Measurements from ENCODE around the gene ZNF619. TPM values are rescaled to one million over a fixed set of nuclear protein-coding genes. Genes with fewer than 3 reads are reported as not detected.

Gene ZNF619
- total RNA-seq, 1 donor from 2014 or later, result 16.7 TPM

DNA sequence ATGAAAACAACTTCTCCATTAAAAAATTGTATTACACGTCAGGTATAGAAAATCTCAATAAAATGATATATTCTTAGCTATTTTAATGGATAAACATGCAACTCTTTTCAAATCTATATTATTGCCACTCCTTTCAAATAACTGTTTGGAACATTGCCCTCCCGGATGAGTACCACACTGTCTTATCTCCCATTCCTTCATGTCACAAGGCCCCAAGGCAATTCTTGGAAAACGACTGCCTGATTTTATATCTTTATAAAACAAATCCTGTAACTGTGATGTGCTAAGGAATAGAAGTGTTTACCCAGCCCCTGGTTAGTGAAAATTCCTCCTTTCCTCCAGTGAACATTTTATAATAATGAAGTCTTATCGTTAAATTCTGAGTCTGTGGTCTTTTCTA lies 6.2 kb upstream of the ZNF619 start:
- no peak for DNase-seq
- H3K27me3 Mint-ChIP-seq, result no peaks in the 10 kb centered on the region
- no peak overlapping the region for H3K4me3 Mint-ChIP-seq

DNA sequence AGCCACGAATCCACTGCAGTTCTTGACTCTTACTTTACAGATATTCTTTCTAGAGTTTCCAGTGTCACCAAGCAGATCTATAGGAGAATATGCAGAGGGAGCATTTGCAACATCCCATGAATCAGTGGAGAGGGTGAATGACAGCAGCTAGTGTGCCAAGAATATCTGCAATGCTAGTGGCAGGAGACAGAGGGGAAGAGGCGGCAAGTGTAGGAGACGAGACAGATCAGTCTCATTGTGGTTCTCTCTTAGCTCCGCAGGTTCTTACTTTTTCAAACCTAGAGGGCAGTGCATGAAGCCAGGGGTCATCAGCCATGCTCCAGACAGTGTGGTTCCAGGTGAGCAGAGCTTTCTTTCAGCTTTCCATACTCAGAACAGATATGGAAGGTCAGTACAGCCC lies 744 bp downstream of the ZNF619 start:
- H3K4me1 Mint-ChIP-seq, result peaks cover 27% of the 10 kb centered on the region
- H3K4me3 Mint-ChIP-seq, result peak overlapping the region; percentile 93
- H3K27me3 Mint-ChIP-seq, result no peaks in the 10 kb centered on the region
- no peaks in the 10 kb centered on the region for H3K9me3 Mint-ChIP-seq
- peak overlapping the region; percentile 94 for H3K27ac Mint-ChIP-seq
- ATAC-seq (ENCODE audit: low read depth) (no peak), DNase-seq (no peak)
- peaks cover 49% of the 10 kb centered on the region for H3K36me3 Mint-ChIP-seq (ENCODE audit: low read depth)
- intact Hi-C loops (cut with micrococcal nuclease), result loop anchor here (1.0 kb wide), 5 partner anchors 20 to 168 kb away; partner anchors contain the start of genes EIF1B, RPL14 and ZNF621
- TF ChIP-seq, protein P1, sequence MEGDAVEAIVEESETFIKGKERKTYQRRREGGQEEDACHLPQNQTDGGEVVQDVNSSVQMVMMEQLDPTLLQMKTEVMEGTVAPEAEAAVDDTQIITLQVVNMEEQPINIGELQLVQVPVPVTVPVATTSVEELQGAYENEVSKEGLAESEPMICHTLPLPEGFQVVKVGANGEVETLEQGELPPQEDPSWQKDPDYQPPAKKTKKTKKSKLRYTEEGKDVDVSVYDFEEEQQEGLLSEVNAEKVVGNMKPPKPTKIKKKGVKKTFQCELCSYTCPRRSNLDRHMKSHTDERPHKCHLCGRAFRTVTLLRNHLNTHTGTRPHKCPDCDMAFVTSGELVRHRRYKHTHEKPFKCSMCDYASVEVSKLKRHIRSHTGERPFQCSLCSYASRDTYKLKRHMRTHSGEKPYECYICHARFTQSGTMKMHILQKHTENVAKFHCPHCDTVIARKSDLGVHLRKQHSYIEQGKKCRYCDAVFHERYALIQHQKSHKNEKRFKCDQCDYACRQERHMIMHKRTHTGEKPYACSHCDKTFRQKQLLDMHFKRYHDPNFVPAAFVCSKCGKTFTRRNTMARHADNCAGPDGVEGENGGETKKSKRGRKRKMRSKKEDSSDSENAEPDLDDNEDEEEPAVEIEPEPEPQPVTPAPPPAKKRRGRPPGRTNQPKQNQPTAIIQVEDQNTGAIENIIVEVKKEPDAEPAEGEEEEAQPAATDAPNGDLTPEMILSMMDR (IDR thresholded peaks at IDR 0.05), result no peak
- ChIA-PET CTCF (no interaction called here), POLR2A (interaction anchor here (1.2 to 3.4 kb wide), 7 partner anchors 17 to 721 kb away, joined by 4 to 38 read pairs (median 7); partner anchors contain the start of genes CTNNB1, RPL14, ZNF620 and ZNF621)

More for the DNA sequence above, 6.2 kb upstream of the ZNF619 start:
- TF ChIP-seq, protein P1 (IDR thresholded peaks at IDR 0.05), result no peak
- Mint-ChIP-seq H3K4me1 (peaks cover 2% of the 10 kb centered on the region), H3K9me3 (no peaks in the 10 kb centered on the region), H3K27ac (no peak overlapping the region), H3K36me3 (ENCODE audit: low read depth) (peaks cover 15% of the 10 kb centered on the region)
- ATAC-seq (ENCODE audit: low read depth), result no peak
- POLR2A ChIA-PET, result interaction anchor here (1.0 kb wide), 1 partner anchor 14 kb away, joined by 5 read pairs; the partner anchor contains the start of gene RPL14
- CTCF ChIA-PET, result no interaction called here
- intact Hi-C loops (cut with micrococcal nuclease), result no loop called here

DNA sequence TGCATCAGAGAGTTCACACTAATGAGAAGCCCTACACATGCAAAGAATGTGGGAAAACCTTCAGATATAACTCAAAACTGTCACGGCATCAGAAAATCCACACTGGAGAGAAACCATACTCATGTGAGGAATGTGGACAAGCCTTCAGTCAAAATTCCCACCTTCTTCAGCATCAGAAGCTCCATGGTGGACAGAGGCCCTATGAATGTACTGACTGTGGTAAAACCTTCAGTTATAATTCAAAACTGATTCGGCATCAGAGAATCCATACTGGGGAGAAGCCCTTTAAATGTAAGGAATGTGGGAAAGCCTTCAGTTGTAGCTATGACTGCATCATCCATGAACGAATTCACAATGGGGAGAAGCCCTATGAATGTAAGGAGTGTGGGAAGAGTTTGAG lies 10.2 kb downstream of the ZNF619 start:
- Mint-ChIP-seq H3K27ac (no peak overlapping the region), H3K9me3 (peaks cover 20% of the 10 kb centered on the region), H3K27me3 (no peaks in the 10 kb centered on the region), H3K4me1 (no peaks in the 10 kb centered on the region), H3K4me3 (no peak overlapping the region), H3K36me3 (ENCODE audit: low read depth) (peaks cover 71% of the 10 kb centered on the region)
- CTCF ChIA-PET, result no interaction called here
- ATAC-seq (ENCODE audit: low read depth) (no peak), DNase-seq (no peak)
- intact Hi-C loops (cut with micrococcal nuclease), result no loop called here
- POLR2A ChIA-PET, result no interaction called here
- TF ChIP-seq, protein P1 (IDR thresholded peaks at IDR 0.05), result no peak

DNA sequence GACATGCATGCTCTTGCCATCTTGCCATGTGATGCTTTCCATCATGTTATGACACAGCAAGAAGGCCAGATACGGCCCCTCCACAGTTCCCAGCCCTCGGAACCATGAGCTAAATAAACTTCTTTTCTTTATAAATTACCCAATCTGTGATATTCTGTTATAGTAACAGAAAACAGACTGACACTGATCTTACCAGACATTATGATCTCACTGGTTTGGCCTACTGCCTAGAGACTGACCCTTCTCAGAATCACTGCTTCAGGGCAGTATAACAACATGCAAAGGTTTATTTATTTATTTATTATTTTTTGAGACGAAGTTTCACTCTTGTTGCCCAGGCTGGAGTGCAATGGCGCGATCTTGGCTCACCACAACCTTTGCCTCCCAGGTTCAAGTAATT lies 14.0 kb downstream of the ZNF619 start:
- no peak overlapping the region for H3K4me3 Mint-ChIP-seq
- TF ChIP-seq, protein P1 (IDR thresholded peaks at IDR 0.05), result no peak
- peaks cover 44% of the 10 kb centered on the region for H3K36me3 Mint-ChIP-seq (ENCODE audit: low read depth)
- POLR2A ChIA-PET, result no interaction called here
- ATAC-seq (ENCODE audit: low read depth), result no peak
- H3K27me3 Mint-ChIP-seq, result no peaks in the 10 kb centered on the region
- CTCF ChIA-PET, result no interaction called here
- H3K27ac Mint-ChIP-seq, result no peak overlapping the region
- no peak for DNase-seq
- intact Hi-C loops (cut with micrococcal nuclease), result no loop called here
- H3K4me1 Mint-ChIP-seq, result no peaks in the 10 kb centered on the region
- H3K9me3 Mint-ChIP-seq, result peaks cover 20% of the 10 kb centered on the region

DNA sequence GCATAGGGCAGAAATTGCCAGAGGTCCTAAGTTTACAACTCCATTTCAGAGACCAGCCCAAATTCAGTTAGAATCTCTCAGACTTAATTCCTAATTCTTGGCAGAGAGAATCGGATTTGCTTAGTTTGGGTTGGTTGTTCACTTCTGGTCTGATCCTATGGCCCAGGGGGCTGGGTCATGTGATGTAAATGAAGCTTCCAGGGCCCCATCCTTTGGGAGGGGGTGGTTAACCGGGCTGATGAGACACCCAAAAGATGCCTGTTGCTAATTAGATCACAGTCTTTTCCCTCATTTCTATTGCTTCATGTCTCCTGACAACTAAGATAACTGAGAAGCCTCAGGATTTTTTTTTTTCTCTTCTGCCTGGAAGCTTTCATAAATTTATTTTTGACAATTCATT lies 17.8 kb downstream of the ZNF619 start:
- ChIA-PET CTCF (no interaction called here), POLR2A (no interaction called here)
- Mint-ChIP-seq H3K27me3 (no peaks in the 10 kb centered on the region), H3K4me1 (no peaks in the 10 kb centered on the region), H3K4me3 (no peak overlapping the region), H3K27ac (no peak overlapping the region), H3K9me3 (peaks cover 2% of the 10 kb centered on the region), H3K36me3 (ENCODE audit: low read depth) (peaks cover 16% of the 10 kb centered on the region)
- TF ChIP-seq, protein P1 (IDR thresholded peaks at IDR 0.05), result no peak
- intact Hi-C loops (cut with micrococcal nuclease), result no loop called here
- DNase-seq (no peak), ATAC-seq (ENCODE audit: low read depth) (no peak)

Measured in activated B cell treated with CpG ODN at 0.5 μM for 24 hours (primary cell).